NCI-H1436 (cell line): Measurements from ENCODE around the gene GPATCH2L.

ENCODE experiments used
- DNase-seq: peaks from one replicate; lab custom pipeline; 2025; lab: John Stamatoyannopoulos, UW

Gene GPATCH2L

GRCh38 chr14:76136476-76137110 lies 15.1 kb upstream of the GPATCH2L start:
- DNase-seq, result no peak

- no peak for DNase-seq
These were observed 13.5 kb upstream of the GPATCH2L start for GRCh38 chr14:76138119-76138757.

GRCh38 chr14:76138758-76139723 lies 12.7 kb upstream of the GPATCH2L start:
- no peak for DNase-seq

- DNase-seq, result no peak
These were observed 8.1 kb upstream of the GPATCH2L start for GRCh38 chr14:76143642-76144041.

- no peak for DNase-seq
These were observed 4.7 kb upstream of the GPATCH2L start for GRCh38 chr14:76146976-76147375.

- no peak for DNase-seq
These were observed 2.5 kb upstream of the GPATCH2L start for GRCh38 chr14:76149196-76149595.

- peak; percentile 14 for DNase-seq
These were observed 585 bp downstream of the GPATCH2L start for GRCh38 chr14:76152333-76152681.

- no peak for DNase-seq
These were observed 2.2 kb downstream of the GPATCH2L start for GRCh38 chr14:76153919-76154318.

- DNase-seq, result no peak
These were observed 2.9 kb downstream of the GPATCH2L start for GRCh38 chr14:76154539-76155126.

- no peak for DNase-seq
These were observed 12.1 kb downstream of the GPATCH2L start for GRCh38 chr14:76163668-76164363.

GRCh38 chr14:76168531-76168930 lies 16.8 kb downstream of the GPATCH2L start:
- no peak for DNase-seq

GRCh38 chr14:76169776-76170175 lies 18.1 kb downstream of the GPATCH2L start:
- DNase-seq, result no peak

- no peak for DNase-seq
These were observed 23.3 kb downstream of the GPATCH2L start for GRCh38 chr14:76174982-76175381.

- no peak for DNase-seq
These were observed 24.2 kb downstream of the GPATCH2L start for GRCh38 chr14:76175942-76176341.

- DNase-seq, result no peak
These were observed 29.8 kb downstream of the GPATCH2L start for GRCh38 chr14:76181546-76181945.

- no peak for DNase-seq
These were observed 34.7 kb downstream of the GPATCH2L start for GRCh38 chr14:76186308-76187027.

- no peak for DNase-seq
These were observed 39.6 kb downstream of the GPATCH2L start for GRCh38 chr14:76191297-76191696.

GRCh38 chr14:76193696-76194095 lies 42.0 kb downstream of the GPATCH2L start:
- DNase-seq, result no peak

GRCh38 chr14:76194327-76194726 lies 42.6 kb downstream of the GPATCH2L start:
- DNase-seq, result no peak

GRCh38 chr14:76195003-76195402 lies 43.3 kb downstream of the GPATCH2L start:
- DNase-seq, result no peak
